Keratinocyte (primary cell): Measurements from ENCODE around the gene TNXB. TPM values are rescaled to one million over a fixed set of nuclear protein-coding genes. Genes with fewer than 3 reads are reported as not detected.
"Not testable (repeated sequence)": the region's sequence is repeated elsewhere in the genome, so short reads cannot be mapped to it uniquely, and the experiment has no call there.

Source experiments
- DNase-seq: peaks from one replicate; pipeline ENCODE4 v3.0.0-alpha.2; 2011; ENCODE audit warnings: low read depth, missing footprints, low spot score
- FAIRE-seq: peaks from 2 replicates; lab custom pipeline; 2011; peaks lifted over from hg19 to GRCh38; lab: Jason Lieb, UNC
- H2AFZ ChIP-seq: 2 replicates; pipeline ENCODE4 v1.6.0; 2012; ENCODE audit warnings: low read length, control low read depth, inconsistent platforms; ENCODE audit not compliant: control insufficient read depth
- H3K27ac ChIP-seq: 2 replicates; pipeline ENCODE4 v1.5.1; 2011; ENCODE audit warnings: low read length; ENCODE audit not compliant: control insufficient read depth, insufficient read depth
- H3K27me3 ChIP-seq: 3 replicates; pipeline ENCODE4 v1.6.0; 2011; ENCODE audit warnings: low read length; ENCODE audit not compliant: control insufficient read depth, insufficient read depth; ENCODE audit errors: extremely low read depth
- H3K36me3 ChIP-seq, 2 experiments: 2 replicates in 1 of 2; 3 replicates in 1 of 2; pipeline ENCODE4 v1.5.1; 2011; ENCODE audit warnings: low read length in 2 of 2, mild to moderate bottlenecking in 1 of 2; ENCODE audit not compliant: control insufficient read depth in 2 of 2, insufficient read depth in 2 of 2; ENCODE audit errors: extremely low read depth in 1 of 2
- H3K4me1 ChIP-seq: 3 replicates; pipeline ENCODE4 v1.5.1; 2011; ENCODE audit warnings: low read length; ENCODE audit not compliant: control insufficient read depth, insufficient read depth; ENCODE audit errors: extremely low read depth
- H3K4me2 ChIP-seq: 3 replicates; pipeline ENCODE4 v1.6.0; 2011; ENCODE audit warnings: low read depth, low read length; ENCODE audit not compliant: control insufficient read depth, insufficient read depth; ENCODE audit errors: extremely low read depth
- H3K4me3 ChIP-seq, 3 experiments: fragments of 200-600 bp in 1 of 3; sonication (generic) in 1 of 3; 2 replicates in 2 of 3; 3 replicates in 1 of 3; pipeline ENCODE4 v1.5.1; 2011 to 2016; ENCODE audit warnings: low read length in 3 of 3, mild to moderate bottlenecking in 3 of 3, control low read depth in 2 of 3, inconsistent platforms in 1 of 3, low read depth in 1 of 3, mixed read lengths in 1 of 3, mixed run types in 1 of 3, moderate library complexity in 1 of 3; ENCODE audit not compliant: control insufficient read depth in 2 of 3, insufficient read depth in 2 of 3; ENCODE audit errors: extremely low read depth in 1 of 3
- H3K79me2 ChIP-seq: 2 replicates; pipeline ENCODE4 v1.6.0; 2012; ENCODE audit warnings: low read length; ENCODE audit not compliant: control insufficient read depth, insufficient read depth
- H3K9ac ChIP-seq: 3 replicates; pipeline ENCODE4 v1.6.0; 2011; ENCODE audit warnings: low read length; ENCODE audit not compliant: control insufficient read depth, insufficient read depth; ENCODE audit errors: extremely low read depth
- H3K9me1 ChIP-seq: 3 replicates; pipeline ENCODE4 v1.6.0; 2011; ENCODE audit warnings: low read length; ENCODE audit not compliant: control insufficient read depth, insufficient read depth; ENCODE audit errors: extremely low read depth
- H3K9me3 ChIP-seq: 2 replicates; pipeline ENCODE4 v1.5.1; 2012; ENCODE audit warnings: low read depth, low read length; ENCODE audit not compliant: control insufficient read depth
- H4K20me1 ChIP-seq: 3 replicates; pipeline ENCODE4 v1.6.0; 2011; ENCODE audit warnings: low read length; ENCODE audit not compliant: control insufficient read depth, insufficient read depth; ENCODE audit errors: extremely low read depth
- dilution Hi-C: fragments of 300-500 bp; cut with MboI; formaldehyde crosslinking; loops from one replicate; pipeline ENCODE4 v1.7.0; 2020; ENCODE audit warnings: low sequenced_read_pairs; ENCODE audit not compliant: extremely low pct_ligation_motif_present
- polyA plus RNA-seq, 5 experiments: library from polyadenylated mRNA; depleted of rRNA in 3 of 5; stranded (reverse) in 3 of 5; stranded (forward) in 1 of 5; unstranded in 1 of 5; fragments of >200 nt; gene quantifications; 1 replicate in 1 of 5; 2 replicates in 3 of 5; 3 replicates in 1 of 5; pipeline versions ENCODE4 v1.2.1 to v1.2.3, GENCODE V29; 2011 to 2012; ENCODE audit warnings: missing spikeins in 2 of 5, low read depth in 1 of 5, low replicate concordance in 1 of 5

TNXB gene
- polyA plus RNA-seq, 1 donor (not counting 4 experiments of a cell fraction or from before 2014, with no cell fraction given), result 0.25 TPM

GRCh38 chr6:32041385-32041784, 67.8 kb downstream of the TNXB start:
- dilution Hi-C loops, result not testable (repeated sequence)

GRCh38 chr6:32041050-32041321, 68.2 kb downstream of the TNXB start:
- H3K27ac ChIP-seq, H3K9me1 ChIP-seq, H3K27me3 ChIP-seq, dilution Hi-C loops, DNase-seq, H3K36me3 ChIP-seq, H3K9me3 ChIP-seq, H3K79me2 ChIP-seq, H2AFZ ChIP-seq, H4K20me1 ChIP-seq, FAIRE-seq, H3K9ac ChIP-seq, H3K4me3 ChIP-seq, H3K4me1 ChIP-seq, H3K4me2 ChIP-seq: not testable (repeated sequence)

More at GRCh38 chr6:32041385-32041784, 67.8 kb downstream of the TNXB start:
- H3K27ac ChIP-seq, H2AFZ ChIP-seq, H3K4me1 ChIP-seq, H3K79me2 ChIP-seq, H4K20me1 ChIP-seq, H3K9ac ChIP-seq, DNase-seq, H3K27me3 ChIP-seq, H3K9me1 ChIP-seq, H3K36me3 ChIP-seq, FAIRE-seq, H3K9me3 ChIP-seq, H3K4me3 ChIP-seq, H3K4me2 ChIP-seq: not testable (repeated sequence)

GRCh38 chr6:32040299-32041049, 68.7 kb downstream of the TNXB start:
- H3K9ac ChIP-seq, H3K4me2 ChIP-seq, H3K27ac ChIP-seq, FAIRE-seq, H3K79me2 ChIP-seq, H4K20me1 ChIP-seq, H3K4me1 ChIP-seq, H3K9me1 ChIP-seq, H2AFZ ChIP-seq, dilution Hi-C loops, H3K9me3 ChIP-seq, H3K36me3 ChIP-seq, DNase-seq, H3K27me3 ChIP-seq, H3K4me3 ChIP-seq: not testable (repeated sequence)

- H2AFZ ChIP-seq, FAIRE-seq, H3K9ac ChIP-seq, H3K4me2 ChIP-seq, DNase-seq, H3K9me3 ChIP-seq, H3K27me3 ChIP-seq, H4K20me1 ChIP-seq, H3K4me1 ChIP-seq, dilution Hi-C loops, H3K9me1 ChIP-seq, H3K79me2 ChIP-seq, H3K4me3 ChIP-seq, H3K36me3 ChIP-seq, H3K27ac ChIP-seq: not testable (repeated sequence)
Observed at GRCh38 chr6:32039321-32040274, 69.5 kb downstream of the TNXB start.
